Measurements from ENCODE around the gene WIPF2.
"Not testable (repeated sequence)": the region's sequence is repeated elsewhere in the genome, so short reads cannot be mapped to it uniquely, and the experiment has no call there.

WIPF2 gene

GRCh38 chr17:40299159-40299757 lies 80.2 kb downstream of the WIPF2 start:
- DNase-seq = not testable (repeated sequence)

DNA sequence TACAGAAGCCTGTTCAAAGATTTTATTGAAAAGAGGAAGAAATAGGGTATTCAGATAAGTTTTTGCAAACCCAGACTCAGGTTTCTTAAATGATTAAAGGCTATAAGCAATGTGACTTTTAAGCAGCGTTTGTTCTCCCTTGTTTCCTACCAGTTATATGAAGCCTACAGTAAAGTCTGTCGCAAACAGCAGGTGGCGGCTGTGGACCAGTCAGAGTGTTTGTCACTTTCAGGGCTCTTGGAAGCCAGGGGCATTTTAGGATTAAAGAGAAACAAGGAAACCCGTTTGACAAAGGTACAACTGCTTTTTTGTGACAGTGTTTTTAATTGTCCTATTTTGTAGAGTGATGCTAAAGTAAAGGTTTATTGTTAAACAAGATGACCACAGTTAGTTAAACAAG lies 82.2 kb downstream of the WIPF2 start:
- DNase-seq = no peak

GRCh38 chr17:40303009-40303657 lies 84.0 kb downstream of the WIPF2 start:
- peak; percentile 90 for DNase-seq

DNA sequence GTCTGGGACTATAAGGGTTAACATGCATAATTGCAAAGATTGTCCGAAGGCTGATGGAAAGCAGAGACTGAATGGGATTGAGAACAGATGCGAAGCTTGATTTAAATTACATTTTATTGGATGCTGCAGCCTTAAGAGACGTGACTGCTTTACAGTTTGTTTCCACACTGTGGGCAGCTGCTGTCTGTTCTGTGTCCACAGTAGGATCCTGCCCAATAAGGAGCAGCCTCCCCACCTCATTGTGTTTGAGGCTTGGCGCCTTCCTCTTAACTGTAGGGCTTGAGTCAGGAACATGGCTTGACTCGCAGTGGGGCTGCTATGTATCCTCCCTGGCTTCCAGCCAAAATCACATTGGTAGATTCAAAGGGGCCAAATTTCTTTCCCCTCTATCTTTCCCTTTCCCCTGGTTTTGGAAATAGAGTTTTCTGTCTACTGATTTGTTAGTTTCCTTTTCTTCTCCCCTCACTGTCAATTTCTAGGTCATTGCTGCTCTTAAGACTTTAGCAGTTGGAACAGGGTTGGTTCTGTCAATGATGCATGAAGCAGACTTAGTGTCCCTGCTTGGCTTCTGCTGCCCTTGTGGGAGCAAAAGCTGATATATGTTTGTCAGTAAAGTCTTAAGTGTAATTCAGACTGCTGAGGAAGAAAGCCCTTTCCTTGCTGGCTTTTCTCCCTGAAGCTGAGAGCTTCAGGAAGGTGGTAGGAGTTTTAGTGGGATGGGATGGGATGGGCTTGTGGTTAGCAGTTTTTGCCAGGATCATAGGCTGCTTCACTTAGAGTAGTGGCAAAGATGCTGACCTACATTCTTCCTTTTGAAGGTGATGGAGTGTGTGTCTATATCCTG lies 84.8 kb downstream of the WIPF2 start:
- no peak for DNase-seq

DNA sequence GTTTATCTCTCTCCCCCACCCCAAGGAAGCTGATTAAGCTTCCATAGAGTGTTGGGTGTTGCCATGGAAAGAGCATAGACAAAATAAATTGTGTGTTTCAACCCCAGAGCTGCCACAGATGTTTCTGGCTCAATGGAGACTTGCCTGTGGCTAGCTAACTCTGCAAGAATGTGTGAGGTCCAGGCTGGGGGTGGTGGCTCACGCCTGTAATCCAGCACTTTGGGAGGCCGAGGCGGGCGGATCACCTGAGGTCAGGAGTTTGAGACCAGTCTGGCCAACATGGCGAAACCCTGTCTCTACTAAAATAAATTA lies 85.4 kb downstream of the WIPF2 start:
- DNase-seq = not testable (repeated sequence)

DNA sequence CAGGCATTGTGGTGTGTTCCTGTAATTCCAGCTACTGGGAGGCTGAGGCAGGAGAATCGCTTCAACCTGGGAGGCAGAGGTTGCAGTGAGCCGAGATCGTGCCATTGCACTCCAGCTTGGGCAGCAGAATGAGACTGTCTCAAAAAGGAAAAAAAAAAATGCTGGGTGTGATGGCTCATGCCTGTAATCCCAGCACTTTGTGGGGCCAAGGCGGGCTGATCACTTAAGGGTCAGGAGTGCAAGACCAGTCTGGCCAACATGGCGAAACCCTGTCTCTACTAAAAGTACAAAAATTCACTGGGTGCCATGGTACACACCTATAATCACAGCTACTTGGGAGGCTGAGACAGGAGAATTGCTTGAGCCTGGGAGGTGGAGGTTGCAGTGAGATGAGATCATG lies 85.8 kb downstream of the WIPF2 start:
- not testable (repeated sequence) for DNase-seq

- peak; percentile 49 for DNase-seq
Measured at GRCh38 chr17:40306395-40306794, 87.3 kb downstream of the WIPF2 start.

DNA sequence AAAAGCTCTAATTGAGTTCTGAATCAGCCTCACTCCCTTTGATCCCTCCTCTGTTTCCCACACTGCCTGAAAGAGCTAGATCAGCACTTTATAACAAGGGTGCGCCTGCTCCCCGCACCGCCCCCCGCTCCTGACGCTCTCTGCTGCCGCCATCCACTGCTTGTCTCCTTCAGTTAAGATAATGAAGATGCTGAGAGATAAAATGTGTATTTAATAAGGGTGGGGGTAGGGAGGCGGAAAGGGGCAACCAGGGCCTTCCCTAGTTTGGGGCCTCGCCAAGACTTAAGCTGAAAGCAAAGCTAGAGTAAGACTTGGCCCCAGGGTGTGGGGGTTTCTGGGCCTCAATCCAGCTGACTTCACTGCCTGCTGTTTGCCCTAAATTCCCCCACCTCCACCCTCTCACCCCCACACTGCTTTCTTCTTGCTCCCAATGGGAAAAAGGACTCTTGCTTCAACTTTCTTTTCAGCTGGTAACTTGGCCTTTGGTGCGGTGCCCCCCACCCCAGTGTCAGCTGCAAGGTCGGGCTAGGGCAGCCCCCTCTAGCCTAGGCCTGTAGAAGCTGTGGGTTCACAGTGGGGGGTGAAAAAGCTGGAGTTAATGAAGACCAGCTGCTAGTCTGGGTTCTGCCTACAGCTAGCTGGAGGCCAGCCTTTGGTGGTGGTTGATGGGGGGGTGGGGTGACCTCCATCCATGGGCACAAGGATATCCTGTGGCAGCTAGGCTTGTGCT lies 88.1 kb downstream of the WIPF2 start:
- peak; percentile 50 for DNase-seq

GRCh38 chr17:40307740-40308239 lies 88.7 kb downstream of the WIPF2 start:
- DNase-seq = peak; percentile 64

DNA sequence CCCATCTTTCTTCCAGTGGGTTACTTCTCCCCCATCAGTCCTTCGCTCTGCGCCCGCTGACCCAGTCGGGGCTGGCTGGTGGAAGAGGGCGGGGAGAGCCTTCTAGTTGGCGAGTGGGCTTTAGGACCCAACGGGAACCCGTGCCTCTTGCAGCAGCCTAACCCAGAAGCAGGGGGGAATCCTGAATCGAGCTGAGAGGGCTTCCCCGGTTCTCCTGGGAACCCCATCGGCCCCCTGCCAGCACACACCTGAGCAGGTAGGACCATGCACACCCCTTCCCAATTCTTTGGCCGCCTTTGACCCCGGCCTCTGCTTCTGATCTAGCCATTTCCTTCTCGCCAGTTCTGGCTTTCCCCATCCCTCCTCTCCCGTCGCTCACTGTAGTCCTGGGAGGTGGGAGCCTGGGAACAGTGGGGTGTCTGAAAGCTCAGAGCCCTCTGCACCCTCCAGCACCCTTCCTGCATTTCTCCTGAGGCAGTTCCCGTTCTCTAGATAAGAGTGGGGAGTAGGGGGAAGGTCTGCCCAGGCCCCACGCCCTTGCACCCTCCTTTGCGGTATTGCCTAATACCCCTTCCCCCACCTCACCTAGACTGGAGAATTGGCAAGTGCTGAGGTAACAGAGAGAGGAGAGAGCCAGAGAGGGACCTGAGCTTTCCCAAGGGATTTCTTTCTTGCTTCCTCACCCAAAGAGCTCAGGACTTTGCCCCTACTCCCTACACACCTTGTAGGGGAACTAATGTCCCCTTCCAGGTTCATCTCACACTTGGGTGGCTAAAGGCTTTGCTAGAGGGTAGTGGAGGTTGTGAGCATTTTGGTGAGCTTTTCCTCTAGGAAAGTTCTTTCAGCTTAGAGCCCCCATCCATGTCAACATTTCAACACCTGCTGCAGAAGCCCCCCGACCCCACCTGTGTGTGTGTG lies 90.2 kb downstream of the WIPF2 start, which contains the start of gene RARA:
Gene RARA, plus strand, starts transcription at position 150 of the 918 bp plus-strand sequence. CDS start 22,039 bp downstream, outside the sequence.
- peak; percentile 59 for DNase-seq

DNA sequence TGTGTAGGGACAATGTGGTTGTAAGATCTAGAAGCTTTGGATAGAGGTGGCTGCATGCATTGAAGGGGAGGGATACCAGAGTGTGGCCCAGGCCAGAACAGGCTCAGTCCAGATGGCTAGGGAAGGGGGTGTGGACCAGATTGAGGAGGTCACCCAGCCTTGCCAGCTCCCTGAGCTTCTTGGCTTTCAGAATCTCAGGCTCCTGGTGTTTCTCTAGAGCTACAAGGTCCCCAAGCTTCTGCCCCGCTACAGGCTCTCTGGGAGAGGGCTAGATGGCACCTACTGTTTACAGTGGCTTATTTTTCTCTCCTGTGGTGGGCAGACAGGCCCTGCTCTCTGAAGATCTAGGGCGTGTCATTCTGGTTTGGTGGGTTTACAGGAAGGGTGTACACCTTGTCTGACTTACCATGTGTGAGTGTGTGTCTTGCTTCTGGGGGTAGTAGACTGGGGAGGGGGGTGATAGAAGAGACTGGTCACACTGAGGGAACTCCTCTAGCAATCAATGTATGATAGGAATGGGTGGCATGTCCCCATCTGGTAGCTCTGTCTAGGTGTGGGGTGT lies 90.9 kb downstream of the WIPF2 start:
- peak; percentile 40 for DNase-seq

GRCh38 chr17:40310882-40311391 lies 91.8 kb downstream of the WIPF2 start:
- DNase-seq = no peak

DNA sequence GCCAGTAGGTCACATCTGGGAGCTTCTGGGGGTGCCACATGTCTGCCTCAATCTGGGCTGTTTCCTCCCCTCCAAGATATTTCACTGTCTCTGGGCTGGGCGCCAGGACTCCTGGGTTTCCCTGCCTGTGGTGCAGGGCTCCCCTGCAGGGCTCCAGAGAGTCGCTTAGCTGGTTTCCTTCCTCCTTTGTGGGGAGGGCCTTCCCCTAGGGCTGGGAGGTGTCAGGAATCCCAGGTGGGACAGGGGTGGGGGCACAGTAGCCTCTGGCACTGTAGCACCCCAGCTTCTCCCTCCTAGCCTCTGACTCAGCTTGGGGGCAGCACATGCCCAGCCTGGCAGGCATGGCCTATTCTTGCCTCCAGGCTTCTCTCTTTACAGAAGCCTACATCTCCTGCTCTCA lies 92.5 kb downstream of the WIPF2 start:
- DNase-seq = no peak

- DNase-seq = no peak
Measured at GRCh38 chr17:40312131-40312731, 93.1 kb downstream of the WIPF2 start.

DNA sequence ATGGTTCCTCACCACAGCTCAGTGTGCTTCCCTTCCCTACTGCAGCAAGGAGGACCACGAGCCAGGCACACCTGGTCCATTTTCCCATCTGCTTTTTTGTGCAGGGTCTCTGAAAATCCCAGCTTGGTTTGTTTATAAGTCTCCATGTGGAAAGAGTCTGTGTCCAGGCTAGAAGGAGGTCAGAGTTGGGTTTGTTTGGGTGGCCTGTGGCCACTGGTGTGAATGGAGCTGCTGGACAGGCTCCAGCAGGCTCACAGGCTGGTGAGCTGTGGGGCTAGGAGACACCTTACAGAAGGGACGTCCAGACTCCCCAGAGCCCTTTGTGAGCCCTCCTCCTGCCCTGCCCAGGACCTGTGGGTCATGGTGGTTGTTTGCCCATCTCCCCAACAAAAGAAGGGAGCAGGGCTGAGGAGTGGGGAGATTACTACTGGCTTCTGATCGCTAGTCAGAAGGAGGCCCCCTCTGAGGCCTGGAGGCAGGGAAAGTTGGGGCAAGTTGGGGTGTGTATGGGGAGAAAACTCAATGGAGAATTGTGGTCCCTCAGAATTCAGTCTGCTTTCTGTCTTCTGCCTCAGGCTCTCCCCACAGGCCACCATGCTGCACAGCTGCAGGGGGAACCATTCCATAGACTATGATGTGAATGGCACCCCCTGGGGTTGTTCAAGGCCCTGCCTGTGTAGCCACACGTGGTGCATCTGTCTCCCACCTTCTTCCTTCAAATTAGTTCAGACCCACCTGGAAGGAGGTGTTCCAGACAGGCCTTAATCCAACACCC lies 94.0 kb downstream of the WIPF2 start:
- no peak for DNase-seq

GRCh38 chr17:40313668-40314583 lies 94.8 kb downstream of the WIPF2 start:
- no peak for DNase-seq

DNA sequence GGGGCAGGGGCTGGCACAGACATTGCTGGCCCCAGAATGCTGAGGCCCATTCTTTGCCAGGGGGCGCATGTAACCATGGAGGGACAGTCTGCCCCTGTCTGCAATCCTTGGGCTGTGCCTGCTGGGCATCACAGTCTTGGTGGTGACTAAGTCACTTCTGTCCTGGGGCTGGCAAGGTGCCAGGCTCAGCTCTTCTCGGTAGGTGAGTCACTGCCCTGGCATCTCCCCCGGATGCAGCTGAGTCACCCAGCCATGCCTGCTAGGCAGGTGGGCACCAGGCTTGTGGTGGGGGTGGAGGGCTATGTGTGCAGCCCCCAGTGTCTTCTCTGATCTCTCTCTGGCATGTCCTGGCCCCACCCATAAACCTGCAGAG lies 95.5 kb downstream of the WIPF2 start:
- no peak for DNase-seq

- no peak for DNase-seq
Measured at GRCh38 chr17:40315206-40315605, 96.1 kb downstream of the WIPF2 start.
